SW480 (cell line): ENCODE measurements around the gene BRINP3.
"Not testable (repeated sequence)": the region's sequence is repeated elsewhere in the genome, so short reads cannot be mapped to it uniquely, and the experiment has no call there.

Experiments used
- DNase-seq: peaks from one replicate; pipeline ENCODE4 v3.0.0-alpha.2; 2016; ENCODE audit warnings: low spot score

BRINP3 gene

DNA sequence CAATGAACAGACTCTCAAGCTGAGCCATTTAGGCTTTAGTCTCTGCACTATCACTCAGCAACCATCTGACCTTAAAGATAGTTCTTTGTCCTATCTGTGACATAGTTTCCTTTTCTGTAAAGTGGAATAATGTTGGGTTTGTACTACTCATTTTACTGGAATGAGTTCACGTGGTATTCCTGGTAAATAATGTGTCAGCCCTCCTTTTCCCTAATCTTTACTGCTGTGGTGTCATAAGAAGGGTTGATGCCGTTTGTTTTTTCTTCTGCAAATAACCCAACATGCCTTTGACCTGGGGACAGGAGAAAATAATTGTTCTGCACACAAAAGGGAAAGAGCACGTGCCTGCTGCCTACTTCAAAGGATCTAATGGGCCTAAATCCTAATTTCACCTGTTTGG, 297.8 kb downstream of the BRINP3 start:
- DNase-seq, result no peak

DNA sequence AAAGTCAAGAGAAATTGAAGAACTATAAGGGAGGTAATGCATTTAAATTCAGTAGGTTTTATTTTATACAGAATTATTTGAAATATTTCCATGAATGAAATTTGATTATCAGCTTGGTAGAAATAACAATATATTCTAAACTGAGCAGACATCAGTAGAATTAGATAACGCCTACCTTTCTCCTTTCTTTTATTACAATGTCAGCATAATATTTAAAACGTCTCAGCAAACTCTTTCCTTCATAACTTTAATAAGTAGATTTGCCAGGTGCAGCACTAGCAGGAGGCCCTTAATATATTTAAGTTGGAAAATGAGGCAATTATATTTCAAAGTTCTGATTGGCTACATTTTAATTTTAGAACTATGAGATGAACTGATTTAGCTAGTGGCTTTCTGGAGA, 298.8 kb downstream of the BRINP3 start:
- no peak for DNase-seq

DNA sequence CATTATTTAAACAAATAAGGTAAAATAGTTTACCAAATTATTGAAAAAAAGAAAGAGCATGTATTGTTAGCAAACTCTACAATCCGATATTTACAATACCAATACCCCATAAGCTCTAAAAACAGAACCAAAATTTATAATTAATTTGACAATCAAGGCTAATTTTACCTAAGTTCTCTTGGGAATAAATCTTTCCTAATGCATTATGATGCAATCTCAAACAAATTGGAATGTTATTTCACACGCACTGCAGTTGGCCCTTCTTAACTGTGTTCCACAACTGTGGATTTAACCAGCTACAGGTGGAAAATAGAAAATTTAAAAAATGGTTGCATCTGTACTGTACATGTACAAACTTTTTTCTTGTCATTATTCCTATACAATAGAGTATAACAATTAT, 300.1 kb downstream of the BRINP3 start:
- DNase-seq, result no peak

DNA sequence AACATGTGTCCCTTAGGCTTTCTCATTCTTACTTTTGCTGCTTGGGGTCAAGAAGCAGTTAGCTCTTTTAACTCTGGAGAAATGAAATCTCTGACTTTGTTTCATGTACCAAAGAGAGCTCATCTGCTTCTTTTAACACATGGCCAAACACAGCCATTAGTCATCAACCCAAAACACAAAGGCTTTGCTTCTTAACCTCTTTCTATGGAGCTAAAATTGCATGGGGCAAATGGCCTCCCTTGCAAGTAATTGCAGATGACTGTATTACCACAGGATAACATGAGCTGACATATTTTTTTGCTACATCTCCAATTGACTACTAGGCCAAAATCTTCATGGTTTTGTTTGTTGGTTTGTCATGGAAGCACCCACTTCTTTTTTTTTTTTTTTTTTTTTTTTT, 300.9 kb downstream of the BRINP3 start:
- DNase-seq, result no peak

DNA sequence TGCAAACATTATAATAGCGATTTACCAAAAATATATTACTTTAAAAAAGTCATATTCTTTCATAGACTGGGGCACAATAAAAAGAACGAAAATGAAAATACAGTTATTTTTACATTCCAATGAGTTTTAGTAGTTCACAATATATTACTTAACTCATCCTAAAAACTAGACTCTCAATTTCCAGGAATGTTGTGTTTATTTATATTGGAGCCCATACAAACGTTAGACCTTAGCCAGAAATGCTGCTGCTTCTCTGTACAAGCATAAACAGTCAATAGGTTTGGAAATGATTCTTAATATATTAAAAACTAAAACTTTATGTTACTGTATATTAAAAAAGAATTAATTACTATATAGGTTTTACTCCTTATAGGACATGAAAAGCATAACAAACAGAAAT, 302.3 kb downstream of the BRINP3 start:
- no peak for DNase-seq

DNA sequence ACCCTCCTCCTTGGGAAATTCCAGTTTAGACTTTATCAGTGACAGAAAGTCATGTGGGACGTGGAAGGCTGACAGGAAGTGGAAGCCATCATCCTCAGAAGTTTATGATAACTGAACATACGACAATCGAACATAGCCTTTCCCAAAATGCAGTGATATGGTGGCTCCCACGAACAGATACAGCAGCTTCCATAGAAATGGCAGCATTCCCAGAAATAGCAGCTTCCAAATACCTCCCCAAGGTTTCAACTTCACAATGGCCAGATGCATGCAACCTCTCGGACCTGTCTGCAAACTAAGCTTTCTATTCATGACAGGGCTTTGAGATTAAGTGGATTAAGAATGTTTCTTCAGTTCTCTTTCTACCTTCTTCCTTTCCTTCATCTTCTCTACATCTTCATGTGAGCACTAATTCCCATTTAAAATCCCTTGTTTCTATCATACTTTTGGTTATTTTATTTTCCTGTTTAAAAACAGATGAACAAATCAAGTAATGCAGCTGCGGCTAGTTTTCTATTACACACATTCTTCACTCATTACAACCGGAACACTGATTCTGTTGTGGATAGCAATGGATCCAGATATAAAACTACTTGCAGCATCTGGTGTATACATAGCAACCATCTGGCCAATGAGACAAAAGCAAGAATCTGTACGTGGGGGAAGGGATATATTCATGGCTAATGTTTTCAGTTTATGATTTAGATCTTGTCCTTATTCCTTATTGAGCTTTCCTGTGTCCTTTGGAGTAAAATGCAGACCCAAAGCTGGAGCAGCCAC, 304.8 kb downstream of the BRINP3 start:
- DNase-seq, result no peak

DNA sequence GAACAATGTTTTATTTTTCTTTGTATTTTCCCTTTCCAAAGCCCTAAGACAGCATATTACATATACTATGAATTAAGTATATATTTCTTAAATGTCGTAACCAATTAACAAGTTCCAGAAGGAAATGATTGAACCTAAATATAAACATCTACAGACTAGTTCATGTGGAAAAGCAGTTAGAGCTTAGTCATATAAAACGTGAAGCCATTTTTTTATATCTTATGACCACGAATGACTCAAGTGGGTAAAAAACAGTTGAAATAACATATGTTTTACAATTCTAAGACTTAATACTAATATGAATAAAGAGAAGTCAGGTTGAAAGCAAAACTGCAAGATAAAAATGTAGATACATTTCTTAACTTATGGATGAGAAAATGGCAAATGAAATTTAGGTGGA, 307.3 kb downstream of the BRINP3 start:
- no peak for DNase-seq

DNA sequence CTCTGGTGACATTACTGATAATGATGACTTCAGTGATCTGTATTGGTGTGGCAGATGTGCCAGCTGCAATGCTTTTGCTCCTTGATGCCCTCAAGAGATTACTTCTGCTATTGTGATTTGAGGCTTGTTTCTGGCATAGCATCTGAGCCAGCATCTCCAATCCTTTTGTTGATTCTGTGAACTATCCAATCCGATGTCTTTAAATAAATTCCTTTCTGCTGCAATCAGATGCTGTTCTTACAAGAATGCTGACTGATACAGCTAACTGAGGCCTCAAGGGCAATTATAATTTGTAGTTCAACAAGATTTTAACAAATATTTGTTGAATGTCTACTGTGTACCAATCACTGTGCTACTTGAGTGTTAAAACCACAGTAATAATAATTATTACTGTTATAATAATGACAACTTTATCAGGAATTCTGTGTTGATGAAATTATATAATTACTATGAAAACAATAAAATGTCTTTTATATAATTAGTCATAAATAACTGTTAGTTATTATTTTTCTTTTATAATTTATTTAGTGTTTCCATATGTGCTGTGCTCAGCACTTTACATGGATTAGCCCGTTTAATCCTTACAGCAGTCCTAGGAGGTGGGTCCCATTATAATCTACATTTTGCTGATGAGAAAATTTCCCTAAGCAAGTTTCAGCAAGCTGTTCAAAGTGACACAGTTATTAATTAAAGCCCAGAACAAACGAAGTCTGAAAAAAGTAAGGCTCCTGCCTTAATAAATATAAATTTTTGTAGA, 308.2 kb downstream of the BRINP3 start:
- no peak for DNase-seq

DNA sequence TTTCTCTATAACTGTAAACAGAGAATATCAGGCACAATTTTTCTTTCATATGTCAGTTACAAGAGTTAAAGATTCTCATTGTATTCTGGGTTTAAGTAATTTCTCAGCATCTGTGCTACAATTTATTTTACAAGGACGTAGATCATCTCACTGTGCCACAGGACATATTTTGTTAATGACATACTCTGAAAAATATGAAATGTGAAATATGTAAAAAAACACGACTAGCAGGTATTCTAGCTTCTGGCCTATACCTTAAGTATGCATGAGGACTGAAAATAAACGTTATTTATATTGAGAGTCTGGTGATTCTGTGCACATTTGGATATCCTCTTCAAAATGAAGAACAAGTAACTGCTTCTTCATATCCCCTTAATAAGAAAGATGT, 308.8 kb downstream of the BRINP3 start:
- DNase-seq, result no peak

DNA sequence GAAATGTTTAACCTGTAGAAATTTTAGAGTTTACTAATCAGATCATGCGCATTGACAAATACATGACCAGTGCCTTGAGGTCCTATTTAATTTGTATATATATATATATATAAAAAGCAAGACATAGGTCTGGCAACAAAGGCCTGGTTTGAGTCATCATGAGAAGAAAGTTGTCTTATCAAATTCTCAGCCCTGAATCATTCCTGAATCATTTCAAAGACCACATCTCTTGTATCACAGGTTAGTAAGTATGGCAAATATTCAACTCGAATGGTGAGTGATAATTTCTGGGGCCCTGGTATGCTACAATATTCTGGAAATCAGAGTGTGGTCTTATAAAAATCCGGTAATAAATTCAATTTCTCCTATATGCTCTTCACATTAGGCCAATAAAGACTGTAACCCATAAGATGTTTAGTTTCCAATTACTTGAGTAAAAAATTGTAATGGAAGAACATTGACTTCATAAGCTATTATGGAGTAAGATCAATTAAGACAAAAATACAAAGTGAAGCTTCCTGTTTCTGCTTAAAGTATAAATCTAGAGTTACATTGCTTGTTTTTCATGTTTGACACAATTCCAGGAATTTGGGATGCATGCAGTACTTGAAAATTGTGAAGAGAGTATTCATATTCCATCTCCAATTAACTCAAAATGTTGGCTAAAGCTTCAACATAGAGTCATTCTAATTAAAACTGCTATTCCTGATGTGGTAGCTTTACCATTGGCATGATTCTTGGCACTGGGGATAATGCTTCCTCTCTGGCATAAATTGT, 309.4 kb downstream of the BRINP3 start:
- DNase-seq, result no peak

DNA sequence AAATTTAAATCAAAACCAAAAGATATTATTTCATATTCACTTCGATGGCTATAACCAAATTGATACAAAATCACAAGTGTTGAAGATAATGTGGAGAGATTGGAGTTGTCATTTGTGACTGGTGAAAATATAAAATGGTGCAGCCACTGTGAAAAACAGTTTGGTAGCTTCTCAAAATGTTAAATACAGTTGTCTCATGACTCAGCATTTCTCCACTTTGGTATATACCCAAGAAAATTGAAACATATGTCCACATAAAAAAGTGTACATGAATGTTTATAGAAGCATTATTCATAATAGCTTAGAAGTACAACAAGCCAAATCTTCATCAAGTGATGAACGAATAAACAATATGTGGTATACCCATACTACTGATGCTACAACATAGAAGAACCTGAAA, 318.5 kb downstream of the BRINP3 start:
- DNase-seq, result no peak

DNA sequence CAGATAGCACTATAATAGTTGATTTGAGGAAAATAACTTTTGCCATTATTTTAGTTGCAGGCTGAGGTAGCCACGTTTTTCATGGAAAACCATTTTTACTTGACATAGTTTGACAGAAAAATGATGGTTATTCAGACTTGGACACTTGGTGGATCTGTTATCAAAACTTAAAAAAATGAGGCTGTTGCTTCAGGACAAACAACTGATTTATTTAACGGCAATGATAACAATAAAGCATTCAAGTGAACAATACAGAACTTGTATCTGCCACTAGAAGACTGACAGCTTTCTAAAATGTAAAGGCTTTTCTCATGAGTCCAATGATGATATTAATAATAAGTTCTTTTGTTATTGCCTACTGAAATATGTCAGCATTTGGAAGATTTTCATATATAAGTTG, 322.9 kb downstream of the BRINP3 start:
- no peak for DNase-seq

DNA sequence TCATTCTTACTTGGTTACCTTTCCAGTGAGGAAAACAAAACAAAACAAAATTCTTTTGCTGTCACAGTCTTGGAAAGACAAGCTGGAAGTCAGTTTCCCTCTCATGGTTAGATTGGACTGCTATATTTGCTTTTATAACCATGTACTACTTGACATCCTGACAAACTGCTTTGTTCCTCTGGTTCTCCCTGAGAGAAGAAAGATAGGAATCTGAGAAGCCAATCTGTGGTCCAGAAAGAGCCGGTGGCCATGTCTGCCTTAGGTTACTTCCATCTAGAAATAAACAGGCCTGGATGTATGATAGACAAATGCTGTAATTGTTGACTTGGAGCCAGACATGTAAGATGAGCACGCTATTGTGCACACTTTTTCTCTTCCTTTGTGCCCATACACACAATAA, 330.0 kb downstream of the BRINP3 start:
- DNase-seq, result no peak

DNA sequence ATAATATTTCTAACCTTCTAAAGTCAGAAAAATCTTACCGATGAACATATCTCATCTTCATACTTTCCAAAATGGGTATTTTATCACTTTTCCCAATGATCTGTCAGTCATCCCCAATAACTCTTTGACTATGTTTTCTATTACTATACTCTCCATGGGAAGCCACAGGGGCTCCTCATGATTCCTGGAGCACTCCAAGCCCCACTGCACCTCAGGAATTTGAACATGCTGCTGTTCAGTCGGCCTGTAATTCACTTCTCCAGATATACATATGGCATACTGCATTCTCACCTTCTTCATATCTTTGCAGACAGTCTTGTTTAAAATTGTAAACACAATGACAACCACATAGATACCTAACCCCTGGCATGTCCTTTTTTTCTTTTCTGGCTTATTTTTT, 333.0 kb downstream of the BRINP3 start:
- no peak for DNase-seq

DNA sequence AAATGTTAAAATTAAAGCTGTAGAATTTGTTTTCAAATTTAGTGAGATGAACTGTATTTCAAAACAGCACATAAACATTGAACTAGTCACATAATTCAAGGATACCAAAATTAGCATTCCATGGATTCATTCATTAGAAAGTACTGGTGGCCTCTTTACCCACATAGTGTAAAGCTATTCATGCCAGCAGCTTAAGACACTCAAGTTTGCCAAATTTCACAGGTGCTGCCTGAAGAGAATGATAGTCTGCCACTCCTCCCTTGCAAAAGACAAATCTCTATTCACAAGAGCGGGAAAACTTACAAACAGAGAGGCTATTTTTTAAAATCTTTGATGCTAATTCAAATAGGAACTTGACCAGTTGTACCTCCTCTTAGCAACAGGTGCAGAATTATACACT, 337.0 kb downstream of the BRINP3 start:
- DNase-seq, result no peak

DNA sequence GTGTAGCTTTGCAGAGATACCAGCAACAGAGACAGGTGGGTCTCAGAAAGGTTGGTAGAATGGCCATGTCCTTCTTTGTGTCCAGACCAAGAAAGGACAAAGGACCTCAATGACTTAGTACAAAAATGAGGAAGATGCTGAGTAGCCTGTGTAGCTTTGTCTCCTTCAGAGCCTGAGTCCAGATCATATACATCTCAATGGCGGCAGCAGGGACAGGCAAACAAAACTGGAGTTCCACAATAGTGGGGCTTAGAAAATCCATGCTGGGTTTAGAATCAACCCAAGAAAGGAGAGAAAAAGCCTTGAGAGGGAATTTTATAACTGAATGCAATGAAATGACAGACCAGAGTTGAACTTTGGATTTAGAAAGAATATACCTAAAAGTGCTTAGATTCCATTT, 339.0 kb downstream of the BRINP3 start:
- DNase-seq, result no peak

DNA sequence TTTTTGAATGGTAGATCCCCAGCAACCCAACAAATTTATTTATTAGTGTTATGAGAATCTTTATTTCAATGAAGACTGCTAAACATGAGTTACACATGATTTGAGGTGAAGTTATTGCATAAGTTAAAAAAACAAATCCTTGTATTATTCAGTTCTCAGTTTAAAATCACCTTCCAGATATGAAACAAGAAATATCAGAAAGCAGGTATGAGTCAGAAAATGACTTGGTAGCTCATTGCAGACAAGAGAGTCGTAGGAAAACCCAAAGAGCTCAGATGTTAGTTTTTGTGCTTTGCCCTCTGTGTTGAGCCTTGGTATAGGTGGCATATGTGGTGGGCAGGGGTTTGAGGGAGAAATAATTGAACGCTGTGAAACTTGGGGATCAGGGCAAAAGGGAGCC, 339.4 kb downstream of the BRINP3 start:
- DNase-seq, result no peak

DNA sequence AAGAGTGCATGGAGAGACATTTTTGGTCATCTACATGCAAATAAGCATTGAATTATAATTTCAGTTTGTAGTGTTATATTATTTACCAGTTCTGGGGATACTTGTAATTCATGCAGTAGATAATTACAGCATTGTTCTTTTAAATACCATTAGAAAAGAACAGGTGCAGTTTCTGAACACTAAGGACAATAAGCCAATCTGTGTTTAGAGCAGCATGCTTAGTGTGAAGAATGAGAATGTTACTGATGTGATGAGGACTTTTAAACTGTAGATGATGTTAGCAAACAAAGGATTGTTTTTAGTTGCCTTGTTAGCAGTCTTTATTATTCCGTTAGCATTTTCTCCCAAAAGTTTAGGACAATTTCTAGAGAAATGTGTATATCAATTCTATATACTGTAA, 348.3 kb downstream of the BRINP3 start:
- DNase-seq, result no peak

DNA sequence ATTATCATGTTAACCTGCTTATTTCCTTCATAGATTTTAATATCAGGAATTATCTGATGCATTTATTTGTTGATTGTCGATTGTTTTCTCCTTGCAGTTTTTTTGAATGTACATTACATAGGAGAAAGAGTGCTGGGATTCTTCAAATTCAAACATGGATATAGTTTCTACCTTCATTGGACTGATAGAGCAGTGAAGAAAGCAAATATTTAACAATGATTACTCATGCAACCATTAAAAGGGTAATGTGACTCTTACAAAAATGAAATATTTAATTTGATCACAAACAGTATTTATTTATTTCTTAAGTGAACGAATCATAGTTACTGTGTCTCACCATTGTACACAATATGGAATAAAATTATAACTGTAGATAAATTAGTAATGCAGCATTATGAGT, 350.9 kb downstream of the BRINP3 start:
- no peak for DNase-seq

DNA sequence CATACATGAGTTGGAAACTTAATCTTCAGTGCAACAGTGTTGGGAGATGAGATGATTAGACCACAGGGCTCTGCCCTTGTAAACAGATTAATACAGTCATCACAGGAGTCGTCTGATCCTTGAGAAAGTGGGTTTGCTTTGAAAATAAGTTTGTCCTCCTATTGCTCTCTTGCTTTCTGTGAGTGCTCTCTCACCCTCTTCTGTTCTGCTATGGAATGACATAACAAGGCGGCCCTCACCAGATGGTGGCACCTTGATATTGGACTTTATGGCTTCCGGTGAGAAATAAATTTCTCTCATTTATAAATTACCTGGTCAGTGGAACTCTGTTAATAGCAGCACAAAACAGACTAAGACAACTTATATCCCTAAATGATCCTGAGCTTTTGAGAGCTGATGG, 353.6 kb downstream of the BRINP3 start:
- no peak for DNase-seq

DNA sequence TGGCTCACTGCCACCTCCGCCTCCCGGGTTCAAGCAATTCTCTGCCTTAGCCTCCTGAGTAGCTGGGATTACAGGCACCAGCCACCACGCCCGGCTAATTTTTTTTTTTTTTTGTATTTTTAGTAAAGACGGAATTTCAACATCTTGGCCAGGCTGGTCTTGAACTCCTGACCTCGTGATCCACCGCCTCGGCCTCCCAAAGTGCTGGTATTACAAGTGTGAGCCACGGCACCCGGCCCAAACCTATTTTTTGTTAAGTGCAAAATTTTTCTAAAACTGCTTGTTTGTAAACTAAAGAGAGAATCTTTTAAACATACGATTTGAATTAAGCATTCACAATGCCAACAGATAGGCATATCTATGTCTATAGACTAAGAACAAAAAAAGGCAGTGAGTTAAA, 357.1 kb downstream of the BRINP3 start:
- not testable (repeated sequence) for DNase-seq

DNA sequence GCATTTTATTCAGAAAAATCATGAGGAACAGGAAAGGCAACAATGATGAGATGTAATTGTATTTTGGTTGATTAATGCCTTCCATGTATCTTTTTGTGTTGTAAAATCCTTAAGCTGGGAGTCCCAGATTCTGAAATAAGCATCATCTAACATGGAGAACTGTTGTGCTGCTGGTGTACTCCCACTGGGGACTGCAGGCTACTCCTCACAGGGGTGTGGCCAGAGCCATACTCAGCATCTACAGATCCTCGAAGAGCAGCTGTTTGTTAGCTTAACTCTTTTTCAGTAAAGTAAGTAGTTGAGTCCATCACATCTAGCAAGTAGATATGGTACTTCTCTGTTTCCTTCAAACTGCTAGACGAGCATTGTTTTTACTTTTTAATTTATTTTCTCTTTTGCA, 358.0 kb downstream of the BRINP3 start:
- DNase-seq, result no peak

DNA sequence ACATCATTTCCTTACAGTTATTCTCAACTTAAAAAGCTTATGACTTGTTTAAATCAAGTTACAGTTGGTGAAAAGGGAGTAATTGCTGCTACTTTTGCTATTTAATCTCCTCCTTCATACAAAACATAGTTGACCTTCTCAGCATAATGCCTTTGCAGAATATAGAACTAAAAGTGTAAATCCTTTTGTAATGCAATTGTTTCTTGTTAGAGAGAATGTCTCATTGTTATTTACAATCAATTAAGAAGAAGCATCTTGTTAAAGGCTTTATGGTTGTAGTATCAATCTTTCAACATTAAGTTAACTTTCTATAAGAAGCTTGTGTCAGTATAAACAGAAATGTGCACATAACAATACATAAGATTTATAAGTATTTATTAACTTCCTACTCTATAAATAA, 360.7 kb downstream of the BRINP3 start:
- DNase-seq, result no peak
